SK-N-SH (cell line): ENCODE data around the gene NFATC3. TPM values are rescaled to one million over a fixed set of nuclear protein-coding genes. Genes with fewer than 3 reads are reported as not detected.

Experiments
- CTCF ChIA-PET: fragments of 300-600, 350-600 bp; formaldehyde crosslinking; extraction: SDS; loops from one replicate; lab custom pipeline; 2021; lab: Yijun Ruan, JAX
- POLR2A ChIA-PET: fragments of 350-600 bp; sonication (Branson Sonifier 250); formaldehyde crosslinking; extraction: SDS; loops from one replicate; lab custom pipeline; 2020; ENCODE audit warnings: antibody characterized with exemption, inconsistent platforms; lab: Yijun Ruan, JAX
- DNase-seq: peaks from one replicate; pipeline ENCODE4 v3.0.0; 2012
- H2AFZ ChIP-seq: fragments of 200-600 bp; sonication (generic); 2 replicates; pipeline ENCODE4 v1.8.1; 2016; ENCODE audit warnings: antibody characterized with exemption, mild to moderate bottlenecking, low read depth
- H3F3A ChIP-seq: fragments of 200-600 bp; sonication (generic); replicated peaks from 2 replicates; pipeline ENCODE3; 2016; ENCODE audit warnings: antibody characterized with exemption, mild to moderate bottlenecking; ENCODE audit not compliant: insufficient read depth
- H3K27ac ChIP-seq, 2 experiments: fragments of 200-500 bp in 1 of 2; fragments of 200-600 bp in 1 of 2; sonication (Bioruptor generic) in 1 of 2; sonication (generic), shearing (Covaris generic) in 1 of 2; 2 replicates each; pipeline versions ENCODE4 v1.5.1 to v1.6.1; 2014 to 2016; ENCODE audit warnings: low read depth in 2 of 2, inconsistent platforms in 1 of 2, low read length in 1 of 2, mild to moderate bottlenecking in 1 of 2, mixed read lengths in 1 of 2
- H3K27me3 ChIP-seq: fragments of 200-600 bp; sonication (generic), shearing (Covaris generic); 2 replicates; pipeline ENCODE4 v1.6.1; 2016; ENCODE audit warnings: mixed run types; ENCODE audit not compliant: insufficient read depth
- H3K36me3 ChIP-seq, 2 experiments: fragments of 200-500 bp in 1 of 2; fragments of 200-600 bp in 1 of 2; sonication (Bioruptor generic) in 1 of 2; sonication (generic) in 1 of 2; replicated peaks in 1 of 2; 2 replicates each; pipeline versions ENCODE3 to v1.5.1; 2014 to 2016; ENCODE audit warnings: low read length in 1 of 2, mild to moderate bottlenecking in 1 of 2; ENCODE audit not compliant: insufficient read depth in 2 of 2, control insufficient read depth in 1 of 2
- H3K4me1 ChIP-seq, 2 experiments: fragments of 200-500 bp in 1 of 2; fragments of 200-600 bp in 1 of 2; sonication (Bioruptor generic) in 1 of 2; sonication (generic), shearing (Covaris generic) in 1 of 2; 2 replicates each; pipeline versions ENCODE4 v1.5.1 to v1.6.1; 2014 to 2016; ENCODE audit warnings: low read depth in 1 of 2, low read length in 1 of 2, mixed run types in 1 of 2; ENCODE audit not compliant: insufficient read depth in 2 of 2, control insufficient read depth in 1 of 2
- H3K4me2 ChIP-seq: fragments of 200-600 bp; sonication (generic), shearing (Covaris generic); 2 replicates; pipeline ENCODE4 v1.6.1; 2017; ENCODE audit warnings: mixed run types
- H3K4me3 ChIP-seq, 2 experiments: fragments of 200-500 bp in 1 of 2; fragments of 200-600 bp in 1 of 2; sonication (Bioruptor generic) in 1 of 2; sonication (generic), shearing (Covaris generic) in 1 of 2; 2 replicates each; pipeline versions ENCODE4 v1.5.1 to v1.8.1; 2014 to 2016; ENCODE audit warnings: low read depth in 2 of 2, inconsistent platforms in 1 of 2, low read length in 1 of 2, mild to moderate bottlenecking in 1 of 2, mixed read lengths in 1 of 2, moderate library complexity in 1 of 2
- H3K79me2 ChIP-seq: fragments of 200-600 bp; sonication (generic); 2 replicates; pipeline ENCODE4 v1.8.1; 2017; ENCODE audit warnings: mild to moderate bottlenecking; ENCODE audit not compliant: insufficient read depth
- H3K9ac ChIP-seq: fragments of 200-600 bp; sonication (generic); 2 replicates; pipeline ENCODE4 v1.6.1; 2017; ENCODE audit warnings: mixed run types
- H3K9me2 ChIP-seq: fragments of 200-600 bp; sonication (generic); 2 replicates; pipeline ENCODE4 v1.6.1; 2017; ENCODE audit warnings: mixed run types
- H3K9me3 ChIP-seq: fragments of 200-600 bp; sonication (generic); 2 replicates; pipeline ENCODE4 v1.6.1; 2017; ENCODE audit warnings: mixed run types, mild to moderate bottlenecking, moderate library complexity
- H4K20me1 ChIP-seq: fragments of 200-600 bp; sonication (generic); 2 replicates; pipeline ENCODE4 v1.6.1; 2017; ENCODE audit warnings: mild to moderate bottlenecking, mixed run types; ENCODE audit not compliant: insufficient read depth
- ELF1 ChIP-seq: IDR thresholded peaks from 2 replicates; pipeline ENCODE4 v1.4.0; 2012
- FOSL2 ChIP-seq: IDR thresholded peaks from 2 replicates; pipeline ENCODE4 v1.4.0; 2012; ENCODE audit warnings: low read depth, mild to moderate bottlenecking, moderate library complexity, borderline replicate concordance
- FOXJ3 ChIP-seq: sonication (generic); formaldehyde crosslinking; IDR thresholded peaks from 2 replicates; pipeline ENCODE4 v1.5.1; 2020; ENCODE audit warnings: mild to moderate bottlenecking, missing genetic modification reagents
- FOXM1 ChIP-seq: IDR thresholded peaks from 2 replicates; pipeline ENCODE4 v1.4.0; 2012; ENCODE audit warnings: low read depth, mild to moderate bottlenecking
- GATA2 ChIP-seq: sonication (generic); formaldehyde crosslinking; IDR thresholded peaks from 2 replicates; pipeline ENCODE4 v1.5.0; 2020; ENCODE audit warnings: mild to moderate bottlenecking, missing genetic modification reagents
- MEF2A ChIP-seq: IDR thresholded peaks from 2 replicates; pipeline ENCODE4 v1.4.0; 2012; ENCODE audit warnings: low read depth, borderline replicate concordance
- NRF1 ChIP-seq: IDR thresholded peaks from 2 replicates; pipeline ENCODE4 v1.6.1; 2012; ENCODE audit warnings: low read depth, mild to moderate bottlenecking, low read length
- PBX3 ChIP-seq: IDR thresholded peaks from 2 replicates; pipeline ENCODE4; 2012
- POLR2AphosphoS5 ChIP-seq: IDR thresholded peaks from 2 replicates; pipeline ENCODE4 v1.6.1; 2012; ENCODE audit warnings: low read depth, low read length
- RAD21 ChIP-seq: IDR thresholded peaks from 2 replicates; pipeline ENCODE4 v1.6.1; 2012; ENCODE audit warnings: mild to moderate bottlenecking, low read length
- REST ChIP-seq: IDR thresholded peaks from 2 replicates; pipeline ENCODE4 v1.6.1; 2012; ENCODE audit warnings: mild to moderate bottlenecking, low read depth, low read length, moderate library complexity
- RXRA ChIP-seq: IDR thresholded peaks from 2 replicates; pipeline ENCODE4 v1.4.0; 2012; ENCODE audit warnings: low read depth, mild to moderate bottlenecking, borderline replicate concordance
- SMC3 ChIP-seq: IDR thresholded peaks from 2 replicates; pipeline ENCODE4 v1.6.1; 2012; ENCODE audit warnings: low read depth, low read length, improper control_type of control experiment
- USF2 ChIP-seq: fragments of 150-350 bp; IDR thresholded peaks from 2 replicates; pipeline ENCODE4 v1.6.1; 2017; ENCODE audit warnings: antibody characterized with exemption, low read length, low read depth, borderline replicate concordance
- YY1 ChIP-seq: IDR thresholded peaks from 2 replicates; pipeline ENCODE4 v1.4.0; 2012; ENCODE audit warnings: low read depth, mild to moderate bottlenecking
- WGBS: methylation state at CpG from one replicate; pipeline ENCODE4 v1.1.6; 2017; ENCODE audit warnings: low lambda C conversion rate; 5-methylcytosine and 5-hydroxymethylcytosine counted together
- polyA plus RNA-seq, 3 experiments: library from polyadenylated mRNA; depleted of rRNA; stranded (reverse); fragments of >200 nt; gene quantifications; 2 replicates each; pipeline ENCODE4 v1.2.3, GENCODE V29; 2012
- TF ChIP-seq, protein P1 (sequence below): IDR thresholded peaks from 2 replicates; pipeline ENCODE4 v1.4.0; 2012; ENCODE audit warnings: low read depth, borderline replicate concordance
- TF ChIP-seq, protein P2 (sequence below): fragments of 200-600 bp; sonication (generic); IDR thresholded peaks from 2 replicates; pipeline ENCODE4 v1.6.1; 2017; ENCODE audit warnings: antibody characterized with exemption, mild to moderate bottlenecking, moderate library complexity

NFATC3 gene
- polyA plus RNA-seq, 1 of the 3 experiments (the other 2 are of a cell fraction): 5.7 TPM

- Histone ChIP-seq H3K4me3 (peak overlapping the region; percentile 41 to 57; a peak in 3 of 4 replicates), H3K9ac (peak overlapping the region; percentile 68), H2AFZ (peak overlapping the region; percentile 88), H3K27ac (peak overlapping the region; percentile 86 to 87), H3K4me2 (peak overlapping the region; percentile 83), H3K4me1 (peaks cover 0 to 8% of the 10 kb centered on the region in 2 experiments; a peak in 1 of 4 replicates), H3K36me3 (no peaks in the 10 kb centered on the region), H3F3A (peaks cover 3% of the 10 kb centered on the region), H4K20me1 (no peaks in the 10 kb centered on the region), H3K27me3 (no peaks in the 10 kb centered on the region), H3K9me2 (no peaks in the 10 kb centered on the region), H3K79me2 (no peaks in the 10 kb centered on the region), H3K9me3 (no peaks in the 10 kb centered on the region)
- ChIA-PET POLR2A (interaction anchor here (1.4 to 1.5 kb wide), 4 partner anchors 10 to 153 kb away, joined by 3 to 5 read pairs (median 4); partner anchors contain the start of genes NFATC3 and SLC7A6), CTCF (interaction anchor here (0.7 to 2.2 kb wide), 5 partner anchors 8 to 144 kb away, joined by 3 to 17 read pairs (median 4); no protein-coding TSS in a partner anchor)
- DNase-seq: no peak
- TF ChIP-seq SMC3 (no peak), ELF1 (no peak; the same call in 1 of the 2 replicates), FOSL2 (no peak), USF2 (no peak), RXRA (no peak), MEF2A (no peak)
- TF ChIP-seq, protein P1, sequence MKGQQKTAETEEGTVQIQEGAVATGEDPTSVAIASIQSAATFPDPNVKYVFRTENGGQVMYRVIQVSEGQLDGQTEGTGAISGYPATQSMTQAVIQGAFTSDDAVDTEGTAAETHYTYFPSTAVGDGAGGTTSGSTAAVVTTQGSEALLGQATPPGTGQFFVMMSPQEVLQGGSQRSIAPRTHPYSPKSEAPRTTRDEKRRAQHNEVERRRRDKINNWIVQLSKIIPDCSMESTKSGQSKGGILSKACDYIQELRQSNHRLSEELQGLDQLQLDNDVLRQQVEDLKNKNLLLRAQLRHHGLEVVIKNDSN: no peak
- WGBS: 42% methylated on average over 20 of the region's 20 CpGs
Measured at GRCh38 chr16:68238029-68238345, 152.8 kb downstream of the NFATC3 start.

- peaks cover 3% of the 10 kb centered on the region for H3F3A ChIP-seq
- no peak overlapping the region for H3K4me2 ChIP-seq
- CTCF ChIA-PET: no interaction called here
- H4K20me1 ChIP-seq: no peaks in the 10 kb centered on the region
- no peaks in the 10 kb centered on the region for H3K9me3 ChIP-seq
- DNase-seq: no peak
- H3K27ac ChIP-seq: no peak overlapping the region
- H3K4me1 ChIP-seq: peaks cover 7 to 18% of the 10 kb centered on the region in 2 experiments; a peak in 2 of 4 replicates
- POLR2A ChIA-PET: no interaction called here
- no peak overlapping the region for H3K9ac ChIP-seq
- no peaks in the 10 kb centered on the region for H3K9me2 ChIP-seq
- H3K4me3 ChIP-seq: no peak overlapping the region
- no peak overlapping the region for H2AFZ ChIP-seq
- no peaks in the 10 kb centered on the region for H3K27me3 ChIP-seq
- WGBS: 95% methylated on average over 7 of the region's 7 CpGs
- peaks cover 13% of the 10 kb centered on the region for H3K79me2 ChIP-seq
- no peaks in the 10 kb centered on the region for H3K36me3 ChIP-seq
- TF ChIP-seq RAD21: no peak
- no peak for TF ChIP-seq FOXM1
- TF ChIP-seq NRF1: no peak
- TF ChIP-seq, protein P2, sequence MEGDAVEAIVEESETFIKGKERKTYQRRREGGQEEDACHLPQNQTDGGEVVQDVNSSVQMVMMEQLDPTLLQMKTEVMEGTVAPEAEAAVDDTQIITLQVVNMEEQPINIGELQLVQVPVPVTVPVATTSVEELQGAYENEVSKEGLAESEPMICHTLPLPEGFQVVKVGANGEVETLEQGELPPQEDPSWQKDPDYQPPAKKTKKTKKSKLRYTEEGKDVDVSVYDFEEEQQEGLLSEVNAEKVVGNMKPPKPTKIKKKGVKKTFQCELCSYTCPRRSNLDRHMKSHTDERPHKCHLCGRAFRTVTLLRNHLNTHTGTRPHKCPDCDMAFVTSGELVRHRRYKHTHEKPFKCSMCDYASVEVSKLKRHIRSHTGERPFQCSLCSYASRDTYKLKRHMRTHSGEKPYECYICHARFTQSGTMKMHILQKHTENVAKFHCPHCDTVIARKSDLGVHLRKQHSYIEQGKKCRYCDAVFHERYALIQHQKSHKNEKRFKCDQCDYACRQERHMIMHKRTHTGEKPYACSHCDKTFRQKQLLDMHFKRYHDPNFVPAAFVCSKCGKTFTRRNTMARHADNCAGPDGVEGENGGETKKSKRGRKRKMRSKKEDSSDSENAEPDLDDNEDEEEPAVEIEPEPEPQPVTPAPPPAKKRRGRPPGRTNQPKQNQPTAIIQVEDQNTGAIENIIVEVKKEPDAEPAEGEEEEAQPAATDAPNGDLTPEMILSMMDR: no peak
- TF ChIP-seq YY1: no peak
- TF ChIP-seq FOXJ3 (CRISPR knock-in tag): no peak
- TF ChIP-seq FOSL2: no peak
- no peak for TF ChIP-seq REST
- no peak for TF ChIP-seq GATA2 (CRISPR knock-in tag)
- TF ChIP-seq POLR2AphosphoS5: no peak
- TF ChIP-seq, protein P1: no peak
- no peak for TF ChIP-seq PBX3
- no peak for TF ChIP-seq ELF1
Measured at GRCh38 chr16:68242085-68242484, 156.9 kb downstream of the NFATC3 start.
